Measurements from ENCODE around the gene SOX21. TPM values are rescaled to one million over a fixed set of nuclear protein-coding genes. Genes with fewer than 3 reads are reported as not detected.
"Not testable (repeated sequence)": the region's sequence is repeated elsewhere in the genome, so short reads cannot be mapped to it uniquely, and the experiment has no call there.

Gene SOX21
- total and polyA plus RNA-seq, 9 donors, result 0.04 to 2.5 (median 0.07) TPM; not detected in 5

GRCh38 chr13:94722609-94723345 lies 10.4 kb upstream of the SOX21 start:
- no peak for DNase-seq

GRCh38 chr13:94718697-94719096 lies 6.4 kb upstream of the SOX21 start:
- H3K27me3 ChIP-seq (ENCODE audit: control insufficient read depth, insufficient read depth, low read length), result peaks cover 25% of the 10 kb centered on the region
- H3K36me3 ChIP-seq (ENCODE audit: control insufficient read depth, insufficient read depth, low read length); DNase-seq; H3K4me1 ChIP-seq (ENCODE audit: control insufficient read depth, insufficient read depth, low read length); H3K4me3 ChIP-seq (ENCODE audit: low read length); H3K27ac ChIP-seq (ENCODE audit: low read length); H3K9me3 ChIP-seq (replicated peaks; ENCODE audit: control insufficient read depth, low read depth, low read length): not testable (repeated sequence)
- no CpG with 5 or more reads among the region's 1 CpG for WGBS (ENCODE audit: insufficient coverage)

More at GRCh38 chr13:94722609-94723345, 10.4 kb upstream of the SOX21 start:
- Histone ChIP-seq H3K27ac (ENCODE audit: low read length) (no peak overlapping the region), H3K4me1 (ENCODE audit: control insufficient read depth, insufficient read depth, low read length) (no peaks in the 10 kb centered on the region), H3K9me3 (replicated peaks; ENCODE audit: control insufficient read depth, low read depth, low read length) (peaks cover 2% of the 10 kb centered on the region), H3K27me3 (ENCODE audit: control insufficient read depth, insufficient read depth, low read length) (peaks cover 8% of the 10 kb centered on the region), H3K4me3 (ENCODE audit: low read length) (no peak overlapping the region), H3K36me3 (ENCODE audit: control insufficient read depth, insufficient read depth, low read length) (no peaks in the 10 kb centered on the region)
- WGBS (ENCODE audit: insufficient coverage), result 43% methylated on average over 1 of the region's 9 CpGs

DNA sequence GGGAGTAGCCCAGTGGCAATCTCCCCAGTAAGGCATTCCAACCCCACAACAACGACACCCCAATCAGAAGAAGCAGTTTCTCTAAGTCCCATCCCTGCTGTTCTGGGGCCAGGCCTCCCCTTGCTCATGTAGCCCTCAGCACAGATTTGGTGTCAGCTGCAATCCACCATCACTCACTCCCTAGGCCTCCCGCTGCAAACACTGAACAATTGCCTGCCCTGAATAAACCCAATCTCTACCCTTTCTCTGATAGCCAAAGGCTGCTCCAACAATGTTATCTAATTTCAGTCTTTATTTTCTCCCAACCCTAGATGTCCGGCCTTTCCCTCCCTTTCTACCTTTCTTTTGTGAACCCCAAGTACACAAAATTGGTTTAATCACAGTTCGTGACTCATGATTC lies 5.6 kb upstream of the SOX21 start:
- DNase-seq, result no peak
- peaks cover 3% of the 10 kb centered on the region for H3K4me1 ChIP-seq (ENCODE audit: control insufficient read depth, insufficient read depth, low read length)
- H3K4me3 ChIP-seq (ENCODE audit: low read length), result no peak overlapping the region
- no peaks in the 10 kb centered on the region for H3K36me3 ChIP-seq (ENCODE audit: control insufficient read depth, insufficient read depth, low read length)
- WGBS (ENCODE audit: insufficient coverage), result 62% methylated on average over 2 of the region's 4 CpGs
- H3K27me3 ChIP-seq (ENCODE audit: control insufficient read depth, insufficient read depth, low read length), result peaks cover 33% of the 10 kb centered on the region
- no peak overlapping the region for H3K27ac ChIP-seq (ENCODE audit: low read length)
- H3K9me3 ChIP-seq (replicated peaks; ENCODE audit: control insufficient read depth, low read depth, low read length), result no peaks in the 10 kb centered on the region

GRCh38 chr13:94716016-94716415 lies 3.7 kb upstream of the SOX21 start:
- Histone ChIP-seq H3K4me1 (ENCODE audit: control insufficient read depth, insufficient read depth, low read length) (peaks cover 14% of the 10 kb centered on the region), H3K9me3 (replicated peaks; ENCODE audit: control insufficient read depth, low read depth, low read length) (no peaks in the 10 kb centered on the region), H3K27ac (ENCODE audit: low read length) (no peak overlapping the region), H3K36me3 (ENCODE audit: control insufficient read depth, insufficient read depth, low read length) (no peaks in the 10 kb centered on the region), H3K27me3 (ENCODE audit: control insufficient read depth, insufficient read depth, low read length) (peaks cover 47% of the 10 kb centered on the region), H3K4me3 (ENCODE audit: low read length) (no peak overlapping the region)
- DNase-seq, result no peak
- no CpG with 5 or more reads among the region's 5 CpGs for WGBS (ENCODE audit: insufficient coverage)

GRCh38 chr13:94713561-94714182 lies 1.3 kb upstream of the SOX21 start:
- H3K36me3 ChIP-seq (ENCODE audit: control insufficient read depth, insufficient read depth, low read length), result no peaks in the 10 kb centered on the region
- WGBS (ENCODE audit: insufficient coverage), result 3% methylated on average over 18 of the region's 22 CpGs
- H3K27ac ChIP-seq (ENCODE audit: low read length), result no peak overlapping the region
- H3K4me3 ChIP-seq (ENCODE audit: low read length), result no peak overlapping the region
- peaks cover 20% of the 10 kb centered on the region for H3K4me1 ChIP-seq (ENCODE audit: control insufficient read depth, insufficient read depth, low read length)
- H3K9me3 ChIP-seq (replicated peaks; ENCODE audit: control insufficient read depth, low read depth, low read length), result no peaks in the 10 kb centered on the region
- no peak for DNase-seq
- H3K27me3 ChIP-seq (ENCODE audit: control insufficient read depth, insufficient read depth, low read length), result peaks cover 57% of the 10 kb centered on the region

- Histone ChIP-seq H3K36me3 (ENCODE audit: control insufficient read depth, insufficient read depth, low read length) (no peaks in the 10 kb centered on the region), H3K27ac (ENCODE audit: low read length) (no peak overlapping the region), H3K9me3 (replicated peaks; ENCODE audit: control insufficient read depth, low read depth, low read length) (no peaks in the 10 kb centered on the region), H3K4me1 (ENCODE audit: control insufficient read depth, insufficient read depth, low read length) (peaks cover 23% of the 10 kb centered on the region), H3K4me3 (ENCODE audit: low read length) (peak overlapping the region; percentile 22), H3K27me3 (ENCODE audit: control insufficient read depth, insufficient read depth, low read length) (peaks cover 61% of the 10 kb centered on the region)
- peak; percentile 44 for DNase-seq
- under 1% methylated on average over 65 of the region's 79 CpGs for WGBS (ENCODE audit: insufficient coverage)
These were observed 641 bp upstream of the SOX21 start for GRCh38 chr13:94712812-94713560.

- Histone ChIP-seq H3K4me1 (ENCODE audit: control insufficient read depth, insufficient read depth, low read length) (peaks cover 30% of the 10 kb centered on the region), H3K27me3 (ENCODE audit: control insufficient read depth, insufficient read depth, low read length) (peaks cover 65% of the 10 kb centered on the region), H3K36me3 (ENCODE audit: control insufficient read depth, insufficient read depth, low read length) (no peaks in the 10 kb centered on the region), H3K9me3 (replicated peaks; ENCODE audit: control insufficient read depth, low read depth, low read length) (no peaks in the 10 kb centered on the region), H3K27ac (ENCODE audit: low read length) (no peak overlapping the region), H3K4me3 (ENCODE audit: low read length) (no peak overlapping the region)
- WGBS (ENCODE audit: insufficient coverage), result under 1% methylated on average over 97 of the region's 97 CpGs
- peak; percentile 32 for DNase-seq
These were observed 621 bp downstream of the SOX21 start for GRCh38 chr13:94711561-94712286.

GRCh38 chr13:94710881-94711560 lies 1.3 kb downstream of the SOX21 start:
- no peaks in the 10 kb centered on the region for H3K9me3 ChIP-seq (replicated peaks; ENCODE audit: control insufficient read depth, low read depth, low read length)
- H3K4me1 ChIP-seq (ENCODE audit: control insufficient read depth, insufficient read depth, low read length), result peaks cover 30% of the 10 kb centered on the region
- no peak for DNase-seq
- no peak overlapping the region for H3K27ac ChIP-seq (ENCODE audit: low read length)
- peaks cover 65% of the 10 kb centered on the region for H3K27me3 ChIP-seq (ENCODE audit: control insufficient read depth, insufficient read depth, low read length)
- no peak overlapping the region for H3K4me3 ChIP-seq (ENCODE audit: low read length)
- H3K36me3 ChIP-seq (ENCODE audit: control insufficient read depth, insufficient read depth, low read length), result no peaks in the 10 kb centered on the region
- WGBS (ENCODE audit: insufficient coverage), result 2% methylated on average over 81 of the region's 81 CpGs

- Histone ChIP-seq H3K4me1 (ENCODE audit: control insufficient read depth, insufficient read depth, low read length) (peaks cover 30% of the 10 kb centered on the region), H3K4me3 (ENCODE audit: low read length) (no peak overlapping the region)
- 4% methylated on average over 5 of the region's 18 CpGs for WGBS (ENCODE audit: insufficient coverage)
These were observed 2.1 kb downstream of the SOX21 start for GRCh38 chr13:94710065-94710781.

More at GRCh38 chr13:94710065-94710781, 2.1 kb downstream of the SOX21 start:
- H3K27ac ChIP-seq (ENCODE audit: low read length), result no peak overlapping the region
- peak; percentile 18 for DNase-seq
- H3K27me3 ChIP-seq (ENCODE audit: control insufficient read depth, insufficient read depth, low read length), result peaks cover 71% of the 10 kb centered on the region
- H3K36me3 ChIP-seq (ENCODE audit: control insufficient read depth, insufficient read depth, low read length), result no peaks in the 10 kb centered on the region
- H3K9me3 ChIP-seq (replicated peaks; ENCODE audit: control insufficient read depth, low read depth, low read length), result no peaks in the 10 kb centered on the region

Measured in muscle of leg (tissue), 11 donors.